Brain microvascular endothelial cell (primary cell): ENCODE data around the gene DLG2.
"Not testable (repeated sequence)": the region's sequence is repeated elsewhere in the genome, so short reads cannot be mapped to it uniquely, and the experiment has no call there.

ENCODE experiments used
- DNase-seq: peaks from one replicate; pipeline ENCODE4 v3.0.0-alpha.2; 2020
- H3K27ac ChIP-seq: fragments of 250-450 bp; sonication (Bioruptor Pico); 2 replicates; pipeline ENCODE4 v1.5.1; 2020; ENCODE audit warnings: mild to moderate bottlenecking, moderate library complexity
- H3K27me3 ChIP-seq: fragments of 250-450 bp; sonication (Bioruptor Pico); replicated peaks from 2 replicates; pipeline ENCODE4 v1.5.1; 2020; ENCODE audit warnings: mild to moderate bottlenecking
- H3K36me3 ChIP-seq: fragments of 250-450 bp; sonication (Bioruptor Pico); replicated peaks from 2 replicates; pipeline ENCODE4 v1.5.1; 2020; ENCODE audit warnings: mild to moderate bottlenecking
- H3K4me3 ChIP-seq: 2 replicates; pipeline ENCODE4 v1.5.1; 2011; ENCODE audit warnings: low read depth, mild to moderate bottlenecking, control low read depth, low read length, moderate library complexity
- CTCF ChIP-seq: IDR thresholded peaks from 2 replicates; pipeline ENCODE4 v1.5.1; 2011; ENCODE audit warnings: low read depth, mild to moderate bottlenecking, moderate library complexity, low read length, control low read depth, inconsistent platforms; ENCODE audit errors: missing control alignments
- in situ Hi-C: cut with HindIII; loops from 2 replicates; pipeline ENCODE4 v1.10.0; 2017; ENCODE audit warnings: low sequenced_read_pairs, low pct_ligation_motif_present

DLG2 gene

GRCh38 chr11:85658180-85658579 lies 31.0 kb upstream of the DLG2 start:
- Histone ChIP-seq H3K27me3 (no peaks in the 10 kb centered on the region), H3K36me3 (peaks cover 15% of the 10 kb centered on the region), H3K27ac (no peak overlapping the region), H3K4me3 (no peak overlapping the region)
- no peak for TF ChIP-seq CTCF
- in situ Hi-C loops, result no loop called here
- no peak for DNase-seq

- peaks cover 15% of the 10 kb centered on the region for H3K36me3 ChIP-seq
- no peak overlapping the region for H3K27ac ChIP-seq
- H3K4me3 ChIP-seq, result no peak overlapping the region
- DNase-seq, result no peak
- no peak for TF ChIP-seq CTCF
- in situ Hi-C loops, result no loop called here
- no peaks in the 10 kb centered on the region for H3K27me3 ChIP-seq
These were observed 29.6 kb upstream of the DLG2 start for GRCh38 chr11:85656777-85657176.

GRCh38 chr11:85654343-85654742 lies 27.2 kb upstream of the DLG2 start:
- DNase-seq, in situ Hi-C loops, H3K27me3 ChIP-seq, H3K4me3 ChIP-seq, H3K27ac ChIP-seq: not testable (repeated sequence)
- peaks cover 15% of the 10 kb centered on the region for H3K36me3 ChIP-seq

GRCh38 chr11:85652786-85653447 lies 25.8 kb upstream of the DLG2 start:
- Histone ChIP-seq H3K36me3 (peaks cover 11% of the 10 kb centered on the region), H3K27me3 (no peaks in the 10 kb centered on the region), H3K4me3 (no peak overlapping the region), H3K27ac (no peak overlapping the region)
- DNase-seq, result no peak
- in situ Hi-C loops, result no loop called here
- no peak for TF ChIP-seq CTCF

GRCh38 chr11:85651118-85651517 lies 24.0 kb upstream of the DLG2 start:
- in situ Hi-C loops, result no loop called here
- DNase-seq, result no peak
- no peaks in the 10 kb centered on the region for H3K27me3 ChIP-seq
- no peak for TF ChIP-seq CTCF
- H3K36me3 ChIP-seq, result peaks cover 2% of the 10 kb centered on the region
- H3K4me3 ChIP-seq, result no peak overlapping the region
- no peak overlapping the region for H3K27ac ChIP-seq

GRCh38 chr11:85647604-85648299 lies 20.6 kb upstream of the DLG2 start, which contains the start of gene TMEM126A:
Gene TMEM126A, plus strand, starts transcription at chr11:85647967. Its CDS starts 2,289 bp downstream, at chr11:85650256.
- TF ChIP-seq CTCF, result no peak
- H3K27ac ChIP-seq, result peak within 1 kb of the TSS; percentile 77
- H3K4me3 ChIP-seq, result peak within 1 kb of the TSS; percentile 91
- peak; percentile 79 for DNase-seq
- no peaks in the 10 kb centered on the region for H3K36me3 ChIP-seq
- H3K27me3 ChIP-seq, result no peaks in the 10 kb centered on the region
- in situ Hi-C loops, result no loop called here
